GM19193 (cell line): Measurements from ENCODE around the gene SMAD9.

Experiments
- POLR2A ChIP-seq: IDR thresholded peaks from 4 replicates; pipeline ENCODE4 v1.6.1; 2011; ENCODE audit not compliant: insufficient read depth, insufficient read length; ENCODE audit errors: extremely low read depth

The SMAD9 gene

GRCh38 chr13:36885901-36886300 lies 34.1 kb downstream of the SMAD9 start:
- TF ChIP-seq POLR2A = no peak

GRCh38 chr13:36884235-36884634 lies 35.8 kb downstream of the SMAD9 start:
- no peak for TF ChIP-seq POLR2A

- no peak for TF ChIP-seq POLR2A
These were observed 36.2 kb downstream of the SMAD9 start for GRCh38 chr13:36883824-36884223.

DNA sequence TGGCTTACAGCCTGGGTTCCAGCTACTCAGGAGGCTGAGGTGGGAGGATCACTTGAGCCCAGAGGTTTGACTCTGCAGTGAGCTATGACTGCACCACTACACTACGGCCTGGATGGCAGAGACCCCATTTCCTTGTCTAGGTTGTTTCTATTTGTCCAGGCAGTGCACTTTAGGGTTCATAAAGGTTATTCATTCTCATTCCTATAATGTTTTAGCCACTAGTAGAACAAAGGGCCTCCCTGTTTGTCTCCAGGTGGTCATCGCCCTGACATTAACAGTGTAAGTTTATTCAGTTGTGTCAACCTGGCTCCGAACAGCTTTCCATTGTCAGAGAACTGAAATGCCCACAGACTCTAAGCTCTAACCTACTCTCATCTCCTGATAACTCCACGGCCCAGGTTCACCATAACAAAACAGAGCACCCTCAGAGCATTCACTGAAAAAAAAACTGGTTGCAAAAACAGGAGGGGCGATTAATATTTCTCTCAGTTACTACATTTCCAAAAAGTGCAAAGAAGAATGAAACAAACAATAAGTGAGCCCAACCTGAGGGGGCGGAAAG lies 37.1 kb downstream of the SMAD9 start:
- TF ChIP-seq POLR2A = no peak

- no peak for TF ChIP-seq POLR2A
These were observed 39.1 kb downstream of the SMAD9 start for GRCh38 chr13:36880961-36881360.

DNA sequence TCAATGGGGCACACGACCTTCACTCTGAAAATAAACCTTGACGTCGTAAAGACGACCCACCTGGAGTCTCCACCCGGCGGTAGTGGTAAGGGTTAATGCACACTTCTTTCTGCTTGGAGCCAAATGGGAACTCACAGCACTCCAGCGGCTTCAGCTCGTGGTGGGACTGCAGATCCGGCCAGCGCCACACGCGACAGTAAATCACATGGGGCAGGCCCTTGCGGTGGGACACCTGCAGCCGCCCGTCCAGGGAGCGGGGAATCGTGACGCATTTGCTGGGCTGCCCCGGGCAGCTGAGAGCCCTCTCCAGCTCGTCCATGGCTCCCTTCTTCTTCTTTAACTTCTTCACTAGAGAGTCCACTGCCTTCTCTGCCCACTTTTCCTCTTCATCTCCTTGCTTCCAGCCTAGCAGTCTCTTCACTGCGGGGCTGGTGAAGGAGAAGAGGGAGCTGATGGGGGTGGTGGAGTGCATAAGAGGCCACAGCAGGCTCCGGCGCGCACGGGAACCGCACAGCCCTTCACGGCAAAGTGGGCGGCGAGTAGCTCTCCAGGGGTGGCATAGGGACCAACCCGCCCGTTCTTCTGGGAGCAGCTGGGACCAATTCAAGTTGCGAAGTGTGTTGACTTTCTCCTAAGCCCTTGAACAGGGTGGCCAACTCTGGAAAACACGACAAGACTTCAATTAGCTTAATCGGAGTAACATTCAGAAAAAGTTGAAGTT lies 40.7 kb downstream of the SMAD9 start:
- TF ChIP-seq POLR2A = no peak

GRCh38 chr13:36875961-36876360 lies 44.1 kb downstream of the SMAD9 start:
- no peak for TF ChIP-seq POLR2A

- no peak for TF ChIP-seq POLR2A
These were observed 44.6 kb downstream of the SMAD9 start for GRCh38 chr13:36875431-36875830.

- no peak for TF ChIP-seq POLR2A
These were observed 47.4 kb downstream of the SMAD9 start for GRCh38 chr13:36872621-36873020.

DNA sequence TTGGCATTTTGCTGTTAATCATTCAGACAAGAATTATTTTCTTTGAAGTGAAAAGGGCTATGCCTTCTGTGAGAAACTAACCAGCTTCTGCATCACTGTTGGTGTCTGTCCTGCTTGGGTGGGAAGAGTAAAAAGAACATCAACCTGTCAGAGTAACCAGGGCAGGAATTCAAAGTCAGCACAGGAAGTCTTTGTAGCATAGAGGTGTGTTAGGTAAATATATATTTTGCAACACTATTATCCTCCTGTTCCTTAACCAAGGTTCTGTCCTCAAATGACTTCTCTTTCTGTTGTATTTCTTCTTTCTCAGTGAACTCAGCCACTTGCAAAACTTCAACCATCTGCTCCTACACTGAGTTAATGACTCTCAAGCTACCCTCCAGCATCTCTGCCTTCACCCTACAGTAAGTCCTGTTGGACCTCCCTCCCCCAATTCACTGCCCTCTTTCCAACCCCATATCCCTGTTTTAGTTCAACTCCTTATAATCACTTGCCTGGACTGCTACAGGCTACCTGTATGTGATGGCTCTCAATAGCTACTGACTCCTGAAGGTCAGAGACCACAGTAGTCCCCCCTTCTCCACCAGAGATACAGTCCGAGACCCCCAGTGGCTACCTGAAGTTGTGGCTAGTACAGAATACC lies 49.9 kb downstream of the SMAD9 start:
- no peak for TF ChIP-seq POLR2A

GRCh38 chr13:36866232-36866631 lies 53.8 kb downstream of the SMAD9 start:
- no peak for TF ChIP-seq POLR2A

- TF ChIP-seq POLR2A = no peak
These were observed 54.8 kb downstream of the SMAD9 start for GRCh38 chr13:36865265-36865664.

DNA sequence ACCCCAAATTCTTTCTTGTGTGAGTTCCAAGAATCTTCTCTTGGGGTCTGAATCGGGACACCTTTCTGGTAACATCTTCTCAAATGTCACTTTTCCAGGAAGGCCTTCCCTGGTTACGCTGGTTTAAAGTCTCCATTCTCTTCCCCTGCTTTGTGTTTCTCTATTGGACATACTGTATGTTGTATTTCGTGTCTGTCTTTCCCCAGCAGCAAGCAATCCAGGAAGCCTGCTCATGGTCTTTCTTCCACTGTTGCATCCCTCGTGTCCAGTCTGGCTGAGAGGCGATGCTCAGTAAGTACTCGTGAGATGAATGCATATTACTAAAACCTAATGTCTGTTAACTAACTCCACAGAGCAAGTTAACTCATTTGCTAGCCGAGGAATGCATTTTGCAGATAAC lies 57.3 kb downstream of the SMAD9 start:
- TF ChIP-seq POLR2A = no peak

DNA sequence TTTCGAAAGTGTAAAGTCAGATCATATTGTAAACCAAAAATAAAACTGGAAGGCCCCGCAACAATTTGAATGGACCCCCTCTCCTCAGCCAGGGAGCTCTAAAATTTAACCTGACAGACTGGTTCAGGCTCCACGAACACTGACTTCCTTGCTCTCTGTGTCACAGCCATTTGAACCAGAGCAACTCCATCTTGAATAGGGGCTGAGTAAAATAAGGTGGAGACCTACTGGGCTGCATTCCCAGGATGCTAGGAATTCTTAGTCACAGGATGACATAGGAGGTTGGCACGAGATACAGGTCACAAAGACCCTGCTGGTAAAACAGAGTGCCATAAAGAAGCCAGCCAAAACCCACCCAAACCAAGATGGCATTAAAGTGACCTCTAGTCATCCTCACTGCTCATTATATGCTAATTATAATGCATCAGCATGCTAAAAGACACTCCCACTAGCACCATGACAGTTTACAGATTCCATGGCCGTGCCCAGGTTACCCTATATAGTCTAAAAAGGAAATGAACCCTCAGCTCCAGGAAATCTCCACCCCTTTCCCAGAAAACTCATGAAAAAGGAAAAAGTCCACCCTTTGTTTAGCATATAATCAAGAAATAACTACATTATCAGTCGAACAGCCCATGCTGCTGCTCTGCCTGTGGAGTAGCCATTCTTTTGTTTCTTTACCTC lies 57.9 kb downstream of the SMAD9 start:
- no peak for TF ChIP-seq POLR2A

- TF ChIP-seq POLR2A = no peak
These were observed 60.8 kb downstream of the SMAD9 start for GRCh38 chr13:36859259-36859658.
